Islet of Langerhans (tissue), 1 donor: ENCODE measurements around the gene PKP3.

Source experiments
- FAIRE-seq: peaks from one replicate; lab custom pipeline; 2011; peaks lifted over from hg19 to GRCh38; lab: Jason Lieb, UNC

PKP3 gene

GRCh38 chr11:363948-364761 is 29.9 kb upstream of the PKP3 start:
- FAIRE-seq: no peak

- FAIRE-seq: no peak
These were observed 28.9 kb upstream of the PKP3 start for GRCh38 chr11:364991-365725.

DNA sequence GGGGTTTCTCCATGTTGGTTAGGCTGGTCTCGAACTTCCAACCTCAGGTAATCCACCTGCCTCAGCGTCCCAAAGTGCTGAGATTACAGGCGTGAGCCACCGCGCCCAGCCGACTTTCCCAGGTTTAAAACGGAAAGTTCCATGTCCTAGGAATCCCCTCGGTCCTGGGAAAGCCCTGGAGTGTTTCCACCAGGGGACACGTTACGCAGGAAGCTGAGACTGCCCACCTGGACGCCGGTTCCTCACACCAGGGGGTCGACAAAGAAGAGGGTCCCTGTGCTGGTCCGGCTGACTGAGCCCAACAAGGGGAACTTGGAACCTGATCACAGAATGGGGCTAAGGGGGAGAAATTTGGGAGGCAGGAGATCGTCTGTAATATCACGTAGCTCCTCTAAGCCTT is 28.2 kb upstream of the PKP3 start:
- no peak for FAIRE-seq

DNA sequence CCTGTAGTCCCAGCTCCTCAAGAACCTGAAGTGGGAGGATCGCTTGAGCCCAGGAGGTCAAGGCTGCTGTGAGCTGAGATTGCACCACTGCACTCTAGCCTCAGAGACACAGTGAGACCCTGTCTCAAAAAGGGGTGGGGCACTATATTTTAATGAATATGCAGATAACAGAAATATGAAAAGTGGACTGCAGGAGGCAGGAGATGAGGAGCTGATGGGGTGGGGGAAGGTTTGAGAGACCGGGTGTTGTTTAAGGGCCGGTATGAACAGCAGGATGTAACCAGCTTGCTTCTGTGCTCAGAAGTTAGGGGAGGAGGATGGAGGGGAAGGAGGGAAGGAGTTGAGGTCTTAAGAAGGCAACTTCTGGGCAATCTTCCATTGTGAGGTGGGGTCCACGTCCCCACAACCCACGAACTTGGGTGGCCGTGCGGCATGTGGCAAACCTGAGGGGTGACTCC is 26.0 kb upstream of the PKP3 start:
- FAIRE-seq: no peak

GRCh38 chr11:368414-369335 is 25.3 kb upstream of the PKP3 start:
- FAIRE-seq: no peak

- no peak for FAIRE-seq
These were observed 24.5 kb upstream of the PKP3 start, which contains the start of gene B4GALNT4 for GRCh38 chr11:369336-370018. B4GALNT4 (plus strand) TSS chr11:369499; CDS start chr11:369804, 305 bp downstream.

GRCh38 chr11:370070-370941 is 23.7 kb upstream of the PKP3 start:
- no peak for FAIRE-seq

- FAIRE-seq: no peak
These were observed 23.0 kb upstream of the PKP3 start for GRCh38 chr11:371051-371450.

DNA sequence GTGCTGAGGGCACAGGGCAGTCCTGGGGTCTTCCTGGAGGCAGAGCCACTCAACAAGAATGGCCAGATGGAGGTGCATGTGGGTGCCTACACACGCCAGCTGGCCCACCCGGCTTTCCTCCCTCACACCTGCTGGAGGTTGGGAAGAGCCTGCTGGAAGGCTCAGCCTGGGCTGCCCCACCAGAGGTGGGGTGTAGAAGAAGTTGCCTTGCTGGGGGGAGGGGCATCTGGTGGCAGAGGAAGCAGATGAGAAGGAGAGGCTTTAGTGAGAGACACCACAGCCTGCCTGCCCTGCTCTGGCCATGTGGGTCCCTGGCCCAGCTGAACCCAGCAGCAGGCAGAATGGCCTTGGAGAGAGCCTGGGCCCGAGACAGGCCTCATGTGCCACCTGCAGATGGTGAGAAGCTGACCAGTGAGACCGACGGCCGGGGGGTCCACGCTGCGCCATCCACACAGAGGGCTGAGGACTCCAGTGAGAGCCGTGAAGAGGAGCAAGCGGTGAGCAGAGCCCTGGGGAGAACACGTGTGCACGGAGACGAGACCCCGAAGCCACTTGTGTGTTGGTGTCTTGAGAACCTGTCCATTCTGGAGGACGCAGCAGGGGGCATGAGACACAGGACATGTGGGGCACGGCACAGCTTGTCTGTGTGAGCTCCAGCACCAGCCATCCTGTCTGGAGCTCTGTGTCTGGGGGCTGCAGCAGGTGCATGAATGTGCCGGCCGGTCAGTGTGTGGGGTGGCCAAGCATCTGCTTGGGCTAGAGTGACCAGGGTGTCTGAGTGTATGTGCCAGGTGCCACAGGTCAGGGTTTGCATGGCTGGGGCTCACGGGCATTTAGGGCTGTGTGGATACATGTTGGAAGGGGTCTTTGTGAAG is 22.1 kb upstream of the PKP3 start:
- FAIRE-seq: no peak

- no peak for FAIRE-seq
These were observed 20.9 kb upstream of the PKP3 start for GRCh38 chr11:372809-373715.

GRCh38 chr11:373716-374551 is 20.1 kb upstream of the PKP3 start:
- no peak for FAIRE-seq

DNA sequence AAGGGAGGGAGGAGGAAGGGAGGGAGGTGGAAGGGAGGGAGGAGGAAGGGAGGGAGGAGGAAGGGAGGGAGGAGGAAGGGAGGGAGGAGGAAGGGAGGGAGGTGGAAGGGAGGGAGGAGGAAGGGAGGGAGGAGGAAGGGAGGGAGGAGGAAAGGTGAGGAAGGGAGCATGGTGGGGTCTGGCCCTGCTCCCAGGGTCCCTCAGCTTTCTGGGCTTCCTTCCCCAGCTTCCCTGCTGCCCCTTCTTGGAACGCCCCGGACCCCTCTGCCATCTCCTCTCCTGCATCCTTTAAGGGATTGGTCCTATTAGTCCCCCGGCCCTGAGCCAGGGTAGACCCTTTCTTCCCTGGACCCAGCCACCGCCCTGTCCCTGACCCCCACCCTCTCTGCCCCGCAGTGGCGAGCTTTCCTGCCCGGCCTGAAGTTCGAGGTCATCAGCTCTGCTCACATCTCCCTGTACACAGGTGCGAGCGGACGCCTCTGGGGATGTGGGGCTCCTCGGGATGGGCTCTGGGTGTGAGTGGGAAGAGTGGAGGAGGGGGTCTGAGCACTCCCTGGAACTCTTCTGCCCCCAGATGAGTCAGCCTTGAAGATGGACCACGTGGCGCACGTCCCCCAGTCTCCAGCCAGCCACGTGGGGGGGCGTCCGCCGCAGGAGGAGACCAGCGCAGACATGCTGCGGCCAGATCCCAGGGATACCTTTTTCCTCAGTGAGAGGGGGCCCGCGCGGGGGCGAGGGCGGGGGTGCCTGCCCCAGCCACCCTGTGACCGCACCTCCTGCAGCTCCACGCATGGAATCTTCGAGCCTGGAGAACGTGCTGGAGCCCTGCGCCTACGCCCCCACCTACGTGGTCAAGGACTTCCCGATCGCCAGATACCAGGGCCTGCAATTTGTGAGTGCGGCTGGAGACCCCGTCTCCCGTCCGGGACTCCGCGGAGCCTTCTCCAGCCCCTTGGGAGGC is 18.7 kb upstream of the PKP3 start:
- no peak for FAIRE-seq

DNA sequence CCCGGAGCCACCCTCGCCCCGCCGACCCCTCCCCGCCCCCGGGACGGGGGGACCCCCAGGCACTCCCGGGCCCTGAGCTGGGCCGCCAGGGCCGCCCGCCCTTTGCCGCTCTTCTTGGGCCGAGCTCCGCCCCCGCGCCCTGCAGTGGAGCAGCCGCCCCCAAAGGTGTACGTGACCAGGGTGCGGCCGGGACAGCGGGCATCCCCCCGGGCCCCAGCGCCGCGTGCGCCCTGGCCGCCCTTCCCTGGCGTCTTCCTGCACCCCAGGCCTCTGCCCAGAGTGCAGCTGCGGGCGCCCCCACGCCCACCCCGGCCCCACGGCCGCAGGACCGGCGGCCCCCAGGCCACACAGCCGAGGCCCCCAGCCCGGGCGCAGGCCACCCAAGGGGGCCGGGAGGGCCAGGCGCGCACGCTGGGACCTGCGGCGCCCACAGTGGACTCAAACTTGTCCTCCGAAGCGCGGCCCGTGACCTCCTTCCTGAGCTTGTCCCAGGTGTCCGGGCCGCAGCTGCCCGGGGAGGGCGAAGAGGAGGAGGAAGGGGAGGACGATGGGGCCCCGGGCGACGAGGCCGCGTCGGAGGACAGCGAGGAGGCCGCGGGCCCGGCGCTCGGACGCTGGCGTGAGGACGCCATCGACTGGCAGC is 17.4 kb upstream of the PKP3 start:
- no peak for FAIRE-seq

DNA sequence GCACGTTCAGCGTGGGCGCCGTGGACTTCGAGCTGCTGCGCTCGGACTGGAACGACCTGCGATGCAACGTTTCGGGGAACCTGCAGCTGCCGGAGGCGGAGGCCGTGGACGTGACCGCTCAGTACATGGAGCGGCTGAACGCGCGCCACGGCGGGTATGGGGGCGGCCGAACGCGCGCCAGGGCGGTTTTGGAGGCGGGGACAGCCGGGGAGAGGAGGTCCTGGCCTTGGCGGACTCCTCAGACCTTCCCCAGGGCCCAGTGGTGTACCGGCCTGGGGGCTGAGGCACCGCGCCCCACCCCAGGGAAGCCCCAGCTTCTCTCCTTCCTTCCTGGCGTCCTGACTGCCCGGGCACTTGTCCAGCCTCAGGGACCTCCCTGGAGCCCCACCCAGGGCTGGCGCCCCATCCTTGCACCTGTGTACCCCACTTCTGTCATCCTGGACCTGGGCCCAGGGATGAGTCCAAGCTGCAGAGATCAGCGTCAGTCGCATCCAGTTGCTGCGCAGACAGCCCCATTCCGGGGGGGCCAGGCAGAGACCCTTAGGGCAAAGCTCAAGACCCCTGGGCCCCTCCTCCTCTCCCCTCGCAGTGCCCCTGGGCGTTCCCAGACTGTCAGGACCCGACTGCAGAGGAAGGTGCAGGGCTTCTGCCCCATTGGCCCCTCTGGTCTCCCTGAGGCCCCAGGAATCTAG is 16.7 kb upstream of the PKP3 start:
- FAIRE-seq: no peak

- no peak for FAIRE-seq
These were observed 16.0 kb upstream of the PKP3 start for GRCh38 chr11:377883-378500.
